Measurements from ENCODE around the gene SPRY4.
"Not testable (repeated sequence)": the region's sequence is repeated elsewhere in the genome, so short reads cannot be mapped to it uniquely, and the experiment has no call there.

Gene SPRY4

GRCh38 chr5:142314109-142314508 lies 10.7 kb downstream of the SPRY4 start:
- no peak for DNase-seq

GRCh38 chr5:142313682-142314081 lies 11.1 kb downstream of the SPRY4 start:
- DNase-seq = no peak

GRCh38 chr5:142313275-142313674 lies 11.5 kb downstream of the SPRY4 start:
- no peak for DNase-seq

DNA sequence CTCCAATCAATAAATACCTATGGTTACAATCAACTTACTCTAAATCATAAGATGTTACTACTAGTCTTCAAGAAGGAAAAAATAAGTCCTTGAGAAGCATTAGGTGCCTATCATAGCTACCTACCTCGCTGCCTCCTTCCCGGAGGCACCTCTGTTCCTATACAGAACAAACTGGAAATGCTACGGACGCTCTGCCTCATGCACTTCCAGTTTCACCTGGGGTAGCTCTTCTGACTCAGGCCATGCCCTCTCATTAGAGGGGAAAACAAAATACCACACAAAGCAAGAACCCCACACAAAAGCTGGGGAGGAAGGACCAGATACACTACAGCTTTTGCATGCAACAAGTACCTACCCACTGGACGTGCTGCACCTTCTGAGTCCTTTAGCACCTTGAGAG lies 12.4 kb downstream of the SPRY4 start:
- no peak for DNase-seq

GRCh38 chr5:142311725-142312124 lies 13.1 kb downstream of the SPRY4 start:
- DNase-seq = no peak

DNA sequence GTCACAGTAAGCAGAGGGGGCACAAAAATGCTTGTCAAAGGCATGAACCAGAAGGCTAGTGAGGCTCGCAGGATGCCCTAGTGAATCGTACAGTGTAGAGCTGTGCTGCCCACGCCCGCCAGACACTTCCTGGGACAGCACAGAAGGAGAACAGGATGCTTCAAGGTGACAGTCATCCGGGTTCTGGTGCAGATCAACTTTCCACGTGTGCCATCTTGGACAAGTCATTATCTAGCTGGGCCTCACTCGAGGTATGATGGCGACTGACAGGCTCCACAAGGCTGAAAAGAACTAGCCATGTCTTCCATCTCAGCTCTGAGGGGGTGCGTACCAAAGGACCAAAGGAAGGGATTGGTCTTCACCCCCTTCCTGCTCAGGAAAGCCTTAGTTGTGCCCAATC lies 14.0 kb downstream of the SPRY4 start:
- DNase-seq = no peak

DNA sequence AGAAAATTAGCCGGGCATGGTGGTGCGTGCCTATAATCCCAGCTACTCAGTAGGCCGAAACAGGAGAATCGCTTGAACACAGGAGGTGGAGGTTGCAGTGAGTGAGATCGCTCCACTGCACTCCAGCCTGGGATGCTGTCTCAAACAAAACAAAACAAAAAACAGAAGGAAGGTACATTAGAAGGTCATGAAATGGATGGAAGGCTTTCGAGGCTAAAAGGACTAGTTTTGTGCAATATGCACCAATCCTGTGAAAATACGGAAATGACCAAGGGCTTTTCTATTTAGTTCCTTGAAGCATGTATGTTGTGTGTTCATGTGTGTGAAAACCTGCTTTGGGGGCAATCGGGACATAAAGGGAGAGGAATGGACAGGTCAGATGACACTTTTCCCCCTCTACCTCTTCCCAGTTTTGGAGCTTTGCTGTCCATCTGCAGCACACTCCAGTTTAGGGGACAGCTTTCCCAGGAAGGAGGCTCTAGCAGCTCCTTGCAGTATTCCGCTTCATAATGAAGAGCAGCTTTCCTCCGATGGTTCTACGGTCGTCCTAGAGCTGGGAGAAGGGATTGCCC lies 15.0 kb downstream of the SPRY4 start:
- DNase-seq = no peak

- DNase-seq = no peak
Measured at GRCh38 chr5:142308358-142308757, 16.5 kb downstream of the SPRY4 start.

DNA sequence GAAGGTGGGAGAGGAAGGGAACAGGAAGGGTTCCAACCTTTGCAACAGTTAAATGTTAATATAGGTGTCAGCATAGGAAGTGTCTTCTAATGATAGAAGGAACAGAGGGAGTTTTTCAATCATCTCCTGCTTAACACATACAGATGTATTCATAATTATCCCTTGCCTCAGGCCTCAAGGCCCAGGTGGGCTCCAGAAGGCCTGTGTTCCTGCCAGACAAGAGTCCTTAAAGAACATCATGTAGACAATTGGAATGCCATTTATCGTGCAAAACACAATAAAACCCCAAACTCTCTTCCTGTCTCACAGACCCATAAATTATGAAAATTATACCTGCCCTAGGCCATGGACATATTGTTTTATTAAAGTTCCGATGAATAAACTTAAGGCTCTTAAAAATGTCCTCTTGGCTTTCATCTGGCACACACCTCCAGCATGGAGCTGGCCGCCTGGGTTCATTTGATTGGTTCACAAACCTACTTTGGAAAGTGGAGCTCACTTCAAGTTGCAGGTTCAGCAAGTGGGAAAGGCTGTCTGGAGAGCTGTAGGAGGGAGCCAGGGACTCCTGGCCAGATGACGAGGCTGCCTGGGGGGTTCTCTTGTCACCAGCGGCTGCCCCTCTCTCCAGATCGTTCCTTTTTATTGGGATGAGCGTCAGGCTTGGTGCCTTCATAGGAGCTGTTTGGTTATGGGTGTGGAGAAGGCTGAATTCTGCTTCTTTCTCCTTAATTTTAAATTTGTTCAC lies 17.5 kb downstream of the SPRY4 start:
- no peak for DNase-seq

DNA sequence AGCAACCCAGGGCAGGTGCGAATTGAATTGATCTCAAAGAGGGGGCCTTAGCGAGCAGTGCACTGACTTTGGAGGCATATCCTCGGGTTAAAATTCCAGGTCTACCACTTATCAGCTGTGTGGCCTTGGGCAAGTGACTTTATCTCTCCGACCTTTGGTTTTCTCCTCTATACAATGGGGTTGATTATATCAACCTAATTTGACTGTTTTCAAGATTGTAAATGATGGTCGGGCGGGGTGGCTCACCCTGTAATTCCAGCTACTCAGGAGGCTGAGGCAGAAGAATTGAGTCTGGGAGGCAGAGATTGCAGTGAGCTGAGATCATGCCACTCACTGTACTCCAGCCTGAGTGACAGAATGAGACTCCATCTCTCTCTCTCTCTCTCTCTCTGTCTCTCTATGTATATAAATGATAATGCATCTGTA lies 18.7 kb downstream of the SPRY4 start:
- no peak for DNase-seq

DNA sequence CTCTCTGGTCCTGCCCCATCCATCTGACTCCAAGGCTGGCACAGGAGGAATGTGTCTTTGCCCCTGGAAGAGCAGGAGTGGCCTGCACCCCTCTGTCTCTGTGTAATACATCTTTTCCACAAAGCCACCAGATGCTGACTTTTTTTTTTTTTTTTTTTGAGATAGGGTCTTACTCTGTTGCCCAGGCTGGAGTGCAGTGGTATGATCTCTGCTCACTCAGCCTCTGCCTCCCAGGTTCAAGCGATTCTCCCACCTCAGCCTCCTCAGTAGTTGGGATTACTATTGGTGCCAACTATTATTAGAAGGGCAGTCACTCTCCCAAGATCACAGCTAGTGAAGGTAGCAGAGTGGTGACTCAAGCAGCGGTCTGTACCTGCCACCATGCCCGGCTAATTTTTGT lies 19.6 kb downstream of the SPRY4 start:
- no peak for DNase-seq

DNA sequence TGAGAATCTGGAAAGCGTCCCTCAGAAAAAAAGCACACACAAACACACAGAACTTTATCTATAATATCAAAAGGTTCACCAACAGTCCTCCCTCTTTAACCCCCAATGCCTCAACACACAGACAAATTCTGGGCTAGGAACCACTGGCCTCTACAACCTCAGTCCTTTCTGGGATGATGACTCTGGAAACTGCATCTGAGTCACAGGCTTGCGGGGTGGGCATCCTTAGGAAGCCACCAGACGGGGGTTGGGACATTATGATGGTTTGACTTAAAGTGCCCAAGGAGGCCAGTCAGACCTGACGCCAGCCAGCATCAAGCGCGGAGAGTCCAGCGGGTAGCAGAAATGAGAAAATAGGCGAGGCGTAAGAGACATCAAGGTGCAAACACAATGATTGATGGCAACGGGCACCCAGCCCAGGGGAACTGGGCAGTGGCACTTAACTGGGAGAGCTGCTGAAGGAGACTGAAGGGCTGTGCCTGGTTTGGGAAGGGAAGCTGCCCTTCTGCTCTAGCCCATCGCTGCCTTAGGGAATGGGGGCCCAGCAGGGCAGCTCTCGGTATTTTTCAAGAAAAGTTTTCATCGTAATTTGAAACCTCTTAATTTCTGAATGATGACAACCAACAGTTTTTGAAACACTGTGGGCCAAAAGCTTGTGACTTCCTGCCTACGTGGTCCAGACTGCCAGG lies 20.7 kb downstream of the SPRY4 start:
- DNase-seq = peak in 1 of 2 experiments; percentile 29

DNA sequence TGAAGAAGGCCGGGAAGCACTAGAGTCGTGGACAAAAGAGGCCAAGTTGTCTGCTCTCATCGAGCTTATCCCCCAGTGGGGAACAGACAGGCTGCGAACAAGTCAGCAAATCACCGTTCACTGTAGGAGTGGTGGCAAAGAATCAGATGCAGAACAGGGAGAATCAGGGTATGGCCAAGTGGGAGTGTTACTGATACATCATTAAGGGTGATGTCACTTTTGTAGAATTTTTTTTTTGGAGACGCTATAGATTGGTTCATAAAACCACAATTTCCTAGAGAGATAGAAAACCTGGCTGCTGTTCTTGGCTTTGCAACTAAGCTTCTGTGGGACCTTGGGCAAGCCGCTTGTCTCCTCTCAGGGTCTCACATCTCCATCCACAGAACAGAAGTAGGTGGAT lies 21.3 kb downstream of the SPRY4 start:
- DNase-seq = no peak

DNA sequence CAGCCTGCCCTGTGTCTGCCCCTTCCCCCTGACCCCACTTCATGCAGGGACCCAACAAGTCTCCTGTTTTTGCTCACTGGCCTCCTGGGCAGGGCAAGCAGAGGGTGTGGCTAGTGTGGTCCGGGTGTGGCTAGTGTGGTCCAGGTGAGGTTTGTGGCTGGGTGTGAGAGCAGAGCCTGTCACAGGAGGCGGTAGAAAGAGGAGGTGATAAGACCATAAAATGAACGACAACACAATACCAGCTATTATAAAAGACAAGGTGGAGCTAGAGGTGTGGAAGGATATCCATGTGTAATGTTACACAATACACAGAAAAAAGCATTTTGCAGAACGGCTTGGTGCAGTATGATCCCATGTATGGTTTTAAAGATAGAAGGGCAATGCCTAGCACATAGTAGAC lies 23.3 kb downstream of the SPRY4 start:
- DNase-seq = no peak

GRCh38 chr5:142300677-142301076 lies 24.1 kb downstream of the SPRY4 start:
- DNase-seq = no peak

- DNase-seq = no peak
Measured at GRCh38 chr5:142298789-142299188, 26.0 kb downstream of the SPRY4 start.

DNA sequence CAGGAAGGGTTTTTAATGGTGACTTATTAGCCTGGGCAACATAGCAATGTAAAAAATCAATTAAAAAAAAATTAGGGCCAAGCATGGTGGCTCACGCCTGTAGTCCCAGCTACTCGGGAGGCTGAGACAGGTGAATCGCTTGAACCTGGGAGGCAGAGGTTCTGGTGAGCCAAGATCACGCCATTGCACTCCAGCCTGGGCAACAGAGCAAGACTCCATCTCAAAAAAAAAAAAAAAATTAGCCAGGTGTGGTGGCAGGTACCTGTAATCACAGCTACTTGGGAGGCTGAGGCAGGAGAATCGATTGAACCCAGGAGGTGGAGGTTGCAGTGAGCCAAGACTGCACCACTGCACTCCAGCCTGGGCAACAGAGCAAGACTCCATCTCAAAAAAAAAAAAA lies 27.0 kb downstream of the SPRY4 start:
- not testable (repeated sequence) for DNase-seq

GRCh38 chr5:142296914-142297417 lies 27.9 kb downstream of the SPRY4 start:
- DNase-seq = no peak

DNA sequence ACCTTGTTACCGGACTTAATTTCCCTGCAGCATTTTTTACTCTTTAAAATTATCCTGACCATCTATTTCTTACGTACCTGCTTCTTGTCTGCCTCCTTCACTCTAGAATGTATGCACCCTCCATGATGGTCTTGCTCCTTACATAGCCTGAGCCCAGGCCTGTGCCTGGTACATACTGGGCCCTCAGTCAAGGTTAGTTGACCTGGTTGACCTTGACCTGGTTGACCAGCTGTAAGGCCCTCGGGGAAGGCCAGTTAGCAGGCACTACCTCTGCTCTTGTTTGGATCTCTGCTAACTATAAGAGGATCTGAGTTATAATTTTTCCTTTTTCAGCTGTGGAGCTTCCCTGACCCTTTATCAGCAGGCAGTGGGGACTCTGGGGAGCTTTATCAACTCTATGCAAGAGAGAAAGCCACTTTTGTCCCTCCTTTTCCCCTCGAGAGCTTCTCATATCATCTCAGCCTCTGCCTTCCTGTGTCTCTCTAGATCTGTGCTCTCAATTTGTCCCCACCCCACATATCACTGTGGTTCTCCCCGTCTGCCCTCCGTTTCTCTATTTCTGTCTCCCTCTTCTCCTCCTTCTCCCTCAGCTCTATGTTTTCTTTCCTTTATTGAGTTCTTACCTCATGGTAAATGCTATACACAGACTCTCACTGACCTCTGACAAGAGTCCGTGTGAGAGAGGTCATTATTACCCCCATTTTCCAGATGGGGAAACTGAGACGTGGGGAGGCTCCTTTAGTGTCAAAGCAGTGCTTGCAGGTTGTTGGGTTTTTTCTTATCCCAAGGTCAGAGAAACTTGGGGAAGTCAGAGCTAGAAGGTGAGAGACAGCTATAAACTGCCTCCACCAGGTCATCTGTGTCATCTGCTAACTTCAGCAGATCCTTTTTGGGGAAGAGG lies 28.6 kb downstream of the SPRY4 start:
- no peak for DNase-seq

DNA sequence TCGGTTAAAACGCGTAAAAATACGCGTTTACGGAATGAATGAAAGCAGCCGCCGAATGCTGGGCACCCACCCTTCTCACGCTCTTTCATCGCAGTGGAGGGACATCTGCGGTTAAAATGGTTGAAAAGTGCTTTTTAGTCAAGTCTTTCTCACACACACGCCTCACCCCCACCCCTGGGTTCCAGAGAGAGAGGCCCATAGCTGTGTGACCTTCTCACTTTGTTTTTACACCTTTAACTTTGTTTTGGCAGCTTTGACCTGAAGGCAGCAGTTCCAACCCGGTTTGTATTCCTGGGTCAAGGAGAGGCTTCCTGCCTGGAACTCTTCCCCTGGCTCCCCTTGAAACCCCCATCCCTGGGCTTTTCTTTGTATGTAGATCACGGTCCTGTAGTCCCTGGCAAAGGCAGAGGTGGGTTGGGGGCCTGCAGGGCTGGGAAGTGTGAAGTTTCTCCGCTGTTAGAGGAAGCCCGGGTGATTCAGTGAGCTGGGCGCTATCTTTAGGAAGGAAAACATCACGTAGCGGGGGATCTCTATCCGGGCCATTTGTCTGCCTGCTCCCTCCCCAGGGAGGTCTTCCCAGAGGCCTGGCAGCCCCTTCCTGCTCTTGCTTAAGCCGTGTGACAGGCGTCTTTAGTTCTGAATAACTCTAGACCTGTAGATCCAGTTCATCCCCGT lies 29.6 kb downstream of the SPRY4 start:
- no peak for DNase-seq

- DNase-seq = no peak
Measured at GRCh38 chr5:142293486-142293885, 31.3 kb downstream of the SPRY4 start.

GRCh38 chr5:142292808-142293207 lies 32.0 kb downstream of the SPRY4 start:
- no peak for DNase-seq
